ENCODE results near the gene SLC1A2. TPM values are rescaled to one million over a fixed set of nuclear protein-coding genes. Genes with fewer than 3 reads are reported as not detected.

The SLC1A2 gene
- total RNA-seq, 2 experiments from 2014 or later: not detected

DNA sequence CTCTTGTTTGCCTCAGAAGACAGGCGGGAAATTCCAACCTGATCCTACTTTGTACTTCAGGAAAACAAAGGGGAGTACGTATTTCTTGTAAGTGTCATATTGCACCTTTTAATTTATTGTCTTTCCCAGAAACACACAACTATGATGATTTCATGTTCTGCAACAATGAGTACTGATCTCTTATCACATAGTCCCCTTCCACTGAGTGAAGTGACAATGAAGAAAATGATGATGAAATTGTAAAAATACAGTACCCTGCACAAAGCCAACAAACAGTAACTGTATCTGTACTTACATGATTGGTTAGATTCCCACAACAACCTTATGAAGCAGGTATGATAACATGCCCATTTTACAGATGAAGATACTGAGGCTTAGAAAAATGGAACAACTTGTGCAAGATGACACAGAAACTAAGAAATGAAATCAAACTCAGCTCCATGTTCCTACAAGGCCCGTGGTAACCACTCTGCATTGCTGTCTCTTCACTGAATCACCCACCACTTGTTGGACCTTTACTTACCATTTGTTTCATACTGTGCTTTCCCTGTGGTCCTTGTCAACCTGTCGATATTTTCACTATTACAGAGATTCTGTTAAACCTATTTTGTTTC, 37.5 kb downstream of the SLC1A2 start:
- POLR2A ChIA-PET: no interaction called here
- H3K4me1 Mint-ChIP-seq: no peaks in the 10 kb centered on the region
- H3K4me3 Mint-ChIP-seq: no peak overlapping the region
- H3K27me3 Mint-ChIP-seq: peaks cover 5% of the 10 kb centered on the region
- no peak for DNase-seq
- H3K27ac Mint-ChIP-seq: no peak overlapping the region
- H3K36me3 Mint-ChIP-seq (ENCODE audit: low read depth): no peaks in the 10 kb centered on the region
- CTCF ChIA-PET: interaction anchor here (2.1 kb wide), 1 partner anchor 11 kb away, joined by 9 read pairs; no protein-coding TSS in a partner anchor
- H3K9me3 Mint-ChIP-seq: no peaks in the 10 kb centered on the region

GRCh38 chr11:35380603-35381002, 38.8 kb downstream of the SLC1A2 start:
- Mint-ChIP-seq H3K27me3 (peaks cover 6% of the 10 kb centered on the region), H3K9me3 (no peaks in the 10 kb centered on the region), H3K4me3 (no peak overlapping the region), H3K4me1 (no peaks in the 10 kb centered on the region), H3K27ac (no peak overlapping the region), H3K36me3 (ENCODE audit: low read depth) (no peaks in the 10 kb centered on the region)
- DNase-seq: no peak
- ChIA-PET CTCF (interaction anchor here (0.6 to 2.1 kb wide), 3 partner anchors 12 to 750 kb away, joined by 3 to 9 read pairs (median 7); no protein-coding TSS in a partner anchor), POLR2A (no interaction called here)

GRCh38 chr11:35377262-35377661, 42.1 kb downstream of the SLC1A2 start:
- no peaks in the 10 kb centered on the region for H3K9me3 Mint-ChIP-seq
- no peak overlapping the region for H3K4me3 Mint-ChIP-seq
- no peaks in the 10 kb centered on the region for H3K36me3 Mint-ChIP-seq (ENCODE audit: low read depth)
- H3K27ac Mint-ChIP-seq: no peak overlapping the region
- ChIA-PET POLR2A (no interaction called here), CTCF (no interaction called here)
- H3K4me1 Mint-ChIP-seq: peaks cover 3% of the 10 kb centered on the region
- H3K27me3 Mint-ChIP-seq: peaks cover 4% of the 10 kb centered on the region
- DNase-seq: no peak

DNA sequence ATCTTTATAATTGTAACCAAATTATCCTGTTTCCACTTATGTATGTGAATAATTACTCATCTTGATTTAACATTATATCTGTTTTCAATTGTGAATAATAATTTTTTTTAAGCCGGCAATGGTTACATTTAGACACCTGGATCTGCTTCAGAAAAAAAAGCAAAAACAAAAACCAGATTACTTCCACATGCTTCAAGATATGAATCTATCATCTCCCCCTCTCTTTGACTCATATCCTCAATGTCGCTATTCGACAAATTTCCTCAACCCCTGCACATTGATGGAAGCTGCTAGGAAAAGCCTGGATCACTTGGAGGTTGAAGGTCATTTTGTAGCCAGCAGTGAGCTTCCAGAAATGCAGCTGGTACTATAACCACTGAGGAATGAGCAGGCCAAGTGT, 42.7 kb downstream of the SLC1A2 start:
- no peak overlapping the region for H3K4me3 Mint-ChIP-seq
- peaks cover 4% of the 10 kb centered on the region for H3K27me3 Mint-ChIP-seq
- POLR2A ChIA-PET: no interaction called here
- peaks cover 3% of the 10 kb centered on the region for H3K4me1 Mint-ChIP-seq
- CTCF ChIA-PET: no interaction called here
- H3K27ac Mint-ChIP-seq: no peak overlapping the region
- DNase-seq: no peak
- H3K9me3 Mint-ChIP-seq: no peaks in the 10 kb centered on the region
- H3K36me3 Mint-ChIP-seq (ENCODE audit: low read depth): no peaks in the 10 kb centered on the region

- no peaks in the 10 kb centered on the region for H3K36me3 Mint-ChIP-seq (ENCODE audit: low read depth)
- no peak overlapping the region for H3K27ac Mint-ChIP-seq
- POLR2A ChIA-PET: no interaction called here
- CTCF ChIA-PET: no interaction called here
- peaks cover 4% of the 10 kb centered on the region for H3K27me3 Mint-ChIP-seq
- no peaks in the 10 kb centered on the region for H3K9me3 Mint-ChIP-seq
- peaks cover 3% of the 10 kb centered on the region for H3K4me1 Mint-ChIP-seq
- DNase-seq: no peak
- H3K4me3 Mint-ChIP-seq: no peak overlapping the region
Observed at GRCh38 chr11:35376118-35376510, 43.2 kb downstream of the SLC1A2 start.

DNA sequence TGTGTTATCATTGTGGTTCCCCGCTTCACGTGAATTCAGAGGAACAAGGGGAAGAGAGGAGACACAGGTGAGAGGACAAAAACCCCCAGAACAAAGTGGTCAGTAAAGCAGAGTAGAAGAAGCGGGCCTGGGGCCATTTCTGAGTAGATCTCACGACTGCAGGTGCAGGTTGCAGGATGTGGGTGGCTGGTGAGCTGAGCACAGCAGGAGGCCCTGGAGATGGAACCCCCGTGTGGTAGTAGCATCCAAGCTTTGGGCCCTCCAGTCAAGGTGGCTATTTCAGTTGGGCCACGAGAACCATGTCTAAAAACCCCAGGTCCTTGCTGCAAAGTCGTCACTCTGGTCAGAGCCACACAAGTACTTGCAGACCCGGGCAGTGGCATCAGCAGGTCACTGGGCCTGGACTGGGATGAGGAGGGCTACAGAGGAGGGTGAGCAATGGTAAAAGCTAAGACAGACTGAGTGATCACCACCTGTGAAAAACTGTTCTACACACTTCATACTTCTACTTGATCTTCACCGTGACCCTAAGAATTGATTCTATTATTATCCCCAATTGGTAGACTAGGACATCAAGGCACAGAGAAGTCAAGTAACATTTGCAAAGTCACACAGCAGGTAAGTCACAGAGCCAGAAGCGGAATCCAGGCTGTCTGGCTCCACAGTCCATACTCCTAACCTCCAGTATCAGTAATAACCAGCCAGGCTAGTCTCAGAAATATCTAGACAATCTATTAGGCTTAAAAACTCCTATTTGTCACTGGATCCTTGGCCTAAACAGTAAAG, 43.8 kb downstream of the SLC1A2 start:
- Mint-ChIP-seq H3K4me3 (no peak overlapping the region), H3K9me3 (no peaks in the 10 kb centered on the region), H3K27me3 (peaks cover 3% of the 10 kb centered on the region), H3K36me3 (ENCODE audit: low read depth) (no peaks in the 10 kb centered on the region), H3K4me1 (peaks cover 3% of the 10 kb centered on the region), H3K27ac (no peak overlapping the region)
- no peak for DNase-seq
- POLR2A ChIA-PET: no interaction called here
- CTCF ChIA-PET: no interaction called here

GRCh38 chr11:35373284-35373933, 45.9 kb downstream of the SLC1A2 start:
- Mint-ChIP-seq H3K27ac (no peak overlapping the region), H3K36me3 (ENCODE audit: low read depth) (no peaks in the 10 kb centered on the region), H3K4me3 (no peak overlapping the region), H3K9me3 (no peaks in the 10 kb centered on the region), H3K27me3 (peaks cover 3% of the 10 kb centered on the region), H3K4me1 (peaks cover 3% of the 10 kb centered on the region)
- POLR2A ChIA-PET: no interaction called here
- CTCF ChIA-PET: interaction anchor here (1.1 kb wide), 1 partner anchor 19 kb away, joined by 3 read pairs; no protein-coding TSS in a partner anchor
- DNase-seq: no peak

DNA sequence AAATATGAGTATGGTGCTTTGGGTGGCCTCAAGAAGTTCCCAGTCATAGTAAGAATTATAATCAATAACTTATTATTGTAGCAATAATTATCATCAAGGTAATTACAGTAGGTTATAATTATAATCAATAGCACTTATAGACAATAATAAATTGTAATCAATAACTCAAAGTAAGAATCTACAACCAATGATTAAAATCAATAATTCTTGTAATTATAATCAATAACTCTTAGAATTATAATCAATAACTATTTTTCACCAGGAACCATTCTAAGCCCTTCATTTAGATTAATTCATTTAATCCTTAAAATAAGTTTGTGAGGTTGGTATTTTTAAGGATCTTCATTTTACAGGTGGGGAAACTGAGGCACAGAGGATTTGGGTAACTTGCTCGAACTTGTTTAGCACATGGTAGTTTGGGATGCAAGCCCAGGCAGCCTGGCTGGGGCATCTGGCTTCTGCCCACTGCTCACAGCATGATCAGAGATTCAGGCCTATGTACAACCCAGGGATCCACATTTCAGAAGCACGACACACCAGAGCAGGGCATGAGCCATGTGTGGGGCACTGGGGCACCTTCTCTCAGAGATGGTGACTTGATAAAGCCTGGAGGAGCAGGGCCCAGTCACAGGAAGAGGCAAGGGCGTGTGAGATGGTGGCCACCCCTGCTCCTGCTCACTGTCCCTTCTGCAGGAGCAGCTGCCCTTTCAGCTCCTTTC, 46.6 kb downstream of the SLC1A2 start:
- H3K9me3 Mint-ChIP-seq: no peaks in the 10 kb centered on the region
- DNase-seq: no peak
- no peaks in the 10 kb centered on the region for H3K36me3 Mint-ChIP-seq (ENCODE audit: low read depth)
- peaks cover 3% of the 10 kb centered on the region for H3K4me1 Mint-ChIP-seq
- CTCF ChIA-PET: interaction anchor here (1.1 kb wide), 1 partner anchor 19 kb away, joined by 3 read pairs; no protein-coding TSS in a partner anchor
- peaks cover 3% of the 10 kb centered on the region for H3K27me3 Mint-ChIP-seq
- POLR2A ChIA-PET: interaction anchor here (1.4 kb wide), 1 partner anchor 229 kb away, joined by 3 read pairs; no protein-coding TSS in a partner anchor
- no peak overlapping the region for H3K4me3 Mint-ChIP-seq
- no peak overlapping the region for H3K27ac Mint-ChIP-seq

- POLR2A ChIA-PET: no interaction called here
- H3K27me3 Mint-ChIP-seq: peaks cover 7% of the 10 kb centered on the region
- no peak overlapping the region for H3K27ac Mint-ChIP-seq
Observed at GRCh38 chr11:35367491-35367890, 51.9 kb downstream of the SLC1A2 start.

DNA sequence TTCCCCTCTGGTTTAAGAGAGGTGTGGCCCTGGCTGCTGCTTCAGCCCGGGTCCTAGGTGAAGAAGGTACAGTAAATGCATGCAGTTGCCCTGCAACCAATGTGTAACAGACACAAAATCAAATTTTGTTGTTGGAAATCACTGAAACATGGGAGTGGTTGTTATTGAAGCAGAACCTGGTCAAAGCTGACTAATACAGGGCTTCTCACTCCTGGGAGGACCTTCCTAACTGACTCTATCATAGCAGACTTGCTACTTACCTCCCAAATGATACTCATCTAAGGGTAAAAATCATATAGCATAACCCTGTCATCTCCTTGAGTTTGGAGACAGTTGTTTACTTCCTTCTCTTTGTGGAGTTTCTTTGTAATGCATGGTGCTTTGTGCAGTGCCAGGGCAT, 52.6 kb downstream of the SLC1A2 start:
- H3K9me3 Mint-ChIP-seq: peaks cover 5% of the 10 kb centered on the region

More at GRCh38 chr11:35367491-35367890, 51.9 kb downstream of the SLC1A2 start:
- CTCF ChIA-PET: no interaction called here
- Mint-ChIP-seq H3K9me3 (peaks cover 5% of the 10 kb centered on the region), H3K4me3 (no peak overlapping the region), H3K4me1 (no peaks in the 10 kb centered on the region), H3K36me3 (ENCODE audit: low read depth) (no peaks in the 10 kb centered on the region)
- no peak for DNase-seq

GRCh38 chr11:35365961-35366360, 53.4 kb downstream of the SLC1A2 start:
- ChIA-PET CTCF (no interaction called here), POLR2A (no interaction called here)
- DNase-seq: no peak
- H3K9me3 Mint-ChIP-seq: peaks cover 5% of the 10 kb centered on the region
- H3K4me1 Mint-ChIP-seq: no peaks in the 10 kb centered on the region
- H3K27ac Mint-ChIP-seq: no peak overlapping the region
- H3K36me3 Mint-ChIP-seq (ENCODE audit: low read depth): no peaks in the 10 kb centered on the region
- H3K27me3 Mint-ChIP-seq: peaks cover 7% of the 10 kb centered on the region
- no peak overlapping the region for H3K4me3 Mint-ChIP-seq

More for the DNA sequence above, 52.6 kb downstream of the SLC1A2 start:
- Mint-ChIP-seq H3K4me3 (no peak overlapping the region), H3K4me1 (no peaks in the 10 kb centered on the region), H3K36me3 (ENCODE audit: low read depth) (no peaks in the 10 kb centered on the region), H3K27me3 (peaks cover 7% of the 10 kb centered on the region), H3K27ac (no peak overlapping the region)
- CTCF ChIA-PET: no interaction called here
- POLR2A ChIA-PET: no interaction called here
- DNase-seq: no peak

GRCh38 chr11:35365395-35365794, 54.0 kb downstream of the SLC1A2 start:
- Mint-ChIP-seq H3K27me3 (peaks cover 7% of the 10 kb centered on the region), H3K9me3 (peaks cover 5% of the 10 kb centered on the region), H3K27ac (no peak overlapping the region), H3K4me3 (no peak overlapping the region), H3K4me1 (no peaks in the 10 kb centered on the region), H3K36me3 (ENCODE audit: low read depth) (no peaks in the 10 kb centered on the region)
- DNase-seq: no peak
- ChIA-PET POLR2A (no interaction called here), CTCF (no interaction called here)

Measured in activated CD4-positive, alpha-beta memory T cell treated with anti-CD3 and anti-CD28 coated beads, Interleukin-2, amount 10 ng/mL, durations not matched to agents 7 days and 5 days (primary cell).